Measurements from ENCODE around the gene WDR1. TPM values are rescaled to one million over a fixed set of nuclear protein-coding genes. Genes with fewer than 3 reads are reported as not detected.

The WDR1 gene
- total RNA-seq, 4 donors from 2014 or later = 161 to 517 (median 173) TPM

- Histone ChIP-seq H3K9me3 (no peaks in the 10 kb centered on the region), H3K27ac (peak overlapping the region; percentile 80 to 85), H3K27me3 (no peaks in the 10 kb centered on the region), H3K36me3 (no peaks in the 10 kb centered on the region), H3K4me1 (peaks cover 15 to 33% of the 10 kb centered on the region in 2 donors), H3K4me3 (no peak overlapping the region)
- intact Hi-C loops (cut with DNase I; ENCODE audit: low total_unique reads) = no loop called here
- TF ChIP-seq POLR2A (IDR thresholded peaks at IDR 0.05) (no peak), CTCF (IDR thresholded peaks at IDR 0.05) (no peak)
- no peak for DNase-seq
These were observed 18.5 kb downstream of the WDR1 start for GRCh38 chr4:10097906-10098779.

GRCh38 chr4:10096978-10097335, 19.6 kb downstream of the WDR1 start:
- Histone ChIP-seq H3K27me3 (no peaks in the 10 kb centered on the region), H3K36me3 (no peaks in the 10 kb centered on the region), H3K9me3 (no peaks in the 10 kb centered on the region), H3K27ac (peak overlapping the region; percentile 80 to 85), H3K4me3 (no peak overlapping the region), H3K4me1 (peaks cover 16 to 43% of the 10 kb centered on the region in 2 donors)
- no peak for DNase-seq
- no peak for TF ChIP-seq CTCF (IDR thresholded peaks at IDR 0.05)
- intact Hi-C loops (cut with DNase I; ENCODE audit: low total_unique reads) = no loop called here

GRCh38 chr4:10096201-10096977, 20.2 kb downstream of the WDR1 start:
- Histone ChIP-seq H3K36me3 (no peaks in the 10 kb centered on the region), H3K27ac (peak overlapping the region; percentile 80 to 85), H3K9me3 (no peaks in the 10 kb centered on the region), H3K27me3 (no peaks in the 10 kb centered on the region), H3K4me3 (no peak overlapping the region), H3K4me1 (peaks cover 12 to 43% of the 10 kb centered on the region in 2 donors)
- DNase-seq = peak; percentile 60 to 72
- intact Hi-C loops (cut with DNase I; ENCODE audit: low total_unique reads) = no loop called here
- TF ChIP-seq POLR2A (IDR thresholded peaks at IDR 0.05) (no peak), CTCF (IDR thresholded peaks at IDR 0.05) (no peak)

GRCh38 chr4:10095296-10095991, 21.2 kb downstream of the WDR1 start:
- Histone ChIP-seq H3K4me3 (no peak overlapping the region), H3K36me3 (no peaks in the 10 kb centered on the region), H3K27me3 (no peaks in the 10 kb centered on the region), H3K4me1 (peaks cover 12 to 43% of the 10 kb centered on the region in 2 donors), H3K9me3 (no peaks in the 10 kb centered on the region), H3K27ac (peak overlapping the region; percentile 80 to 85)
- no peak for TF ChIP-seq POLR2A (IDR thresholded peaks at IDR 0.05)
- no peak for TF ChIP-seq CTCF (IDR thresholded peaks at IDR 0.05)
- no peak for DNase-seq
- intact Hi-C loops (cut with DNase I; ENCODE audit: low total_unique reads) = no loop called here
